Kidney epithelial cell (primary cell): ENCODE results near the gene NDUFS1. TPM values are rescaled to one million over a fixed set of nuclear protein-coding genes. Genes with fewer than 3 reads are reported as not detected.

Experiments used
- DNase-seq: peaks from one replicate; pipeline ENCODE4 v3.0.0-alpha.2; 2010; ENCODE audit warnings: low read depth
- H3K27me3 ChIP-seq: 2 replicates; pipeline ENCODE4 v1.6.0; 2011; ENCODE audit warnings: low read length; ENCODE audit not compliant: control insufficient read depth, insufficient read depth
- H3K36me3 ChIP-seq: 2 replicates; pipeline ENCODE4 v1.5.1; 2011; ENCODE audit warnings: low read length; ENCODE audit not compliant: control insufficient read depth, insufficient read depth
- H3K4me3 ChIP-seq: 2 replicates; pipeline ENCODE4 v1.5.1; 2011; ENCODE audit warnings: low read depth, mild to moderate bottlenecking, control low read depth, low read length
- total RNA-seq: library from RNA; depleted of rRNA; stranded (reverse); fragments of >200 nt; gene quantifications from 2 replicates; pipeline ENCODE4 v1.2.3, GENCODE V29; 2015
- TF ChIP-seq, protein P1 (sequence below): IDR thresholded peaks from 2 replicates; pipeline ENCODE4 v1.5.1; 2011; ENCODE audit warnings: mild to moderate bottlenecking, moderate library complexity, low read length, control low read depth, inconsistent platforms; ENCODE audit not compliant: insufficient read depth, poor library complexity, severe bottlenecking

Gene NDUFS1
- total RNA-seq, 1 donor from 2014 or later, result 107 TPM

DNA sequence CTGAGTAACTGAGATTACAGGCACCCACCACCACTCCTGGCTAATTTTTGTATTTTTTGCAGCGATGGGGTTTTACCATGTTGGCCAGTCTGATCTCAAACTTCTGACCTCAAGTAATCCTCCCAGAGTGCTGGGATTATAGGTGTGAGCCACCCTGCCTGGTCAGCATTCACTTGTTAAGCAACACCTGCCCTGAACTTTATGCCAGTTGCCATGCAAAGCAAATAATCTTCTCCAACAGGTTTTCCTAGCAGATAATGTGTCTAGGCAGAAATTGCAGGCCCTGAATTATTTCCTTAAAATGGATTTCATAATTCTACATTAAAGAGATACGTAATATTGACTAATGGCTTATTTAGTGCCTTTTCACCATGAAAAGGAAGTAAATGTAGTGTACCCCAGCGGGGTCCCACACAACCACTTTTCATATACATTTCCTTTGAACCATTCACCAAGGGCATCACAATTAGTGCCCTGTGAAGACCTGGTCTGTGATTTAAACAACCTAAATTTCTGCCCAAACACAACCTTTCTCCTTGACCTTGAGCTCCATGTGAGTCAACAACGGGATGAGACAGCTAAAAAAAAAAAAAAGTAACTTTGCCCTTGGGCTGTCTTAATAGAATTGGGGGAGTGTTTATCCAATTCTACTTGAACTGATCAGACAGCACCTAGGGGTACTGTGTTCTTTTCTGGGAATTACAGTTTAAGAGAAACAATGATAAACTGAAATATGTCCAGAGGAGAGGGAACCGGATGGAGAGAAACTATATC, 42.0 kb upstream of the NDUFS1 start:
- no peaks in the 10 kb centered on the region for H3K27me3 ChIP-seq
- H3K4me3 ChIP-seq, result no peak overlapping the region
- no peak for DNase-seq
- no peaks in the 10 kb centered on the region for H3K36me3 ChIP-seq
- TF ChIP-seq, protein P1, sequence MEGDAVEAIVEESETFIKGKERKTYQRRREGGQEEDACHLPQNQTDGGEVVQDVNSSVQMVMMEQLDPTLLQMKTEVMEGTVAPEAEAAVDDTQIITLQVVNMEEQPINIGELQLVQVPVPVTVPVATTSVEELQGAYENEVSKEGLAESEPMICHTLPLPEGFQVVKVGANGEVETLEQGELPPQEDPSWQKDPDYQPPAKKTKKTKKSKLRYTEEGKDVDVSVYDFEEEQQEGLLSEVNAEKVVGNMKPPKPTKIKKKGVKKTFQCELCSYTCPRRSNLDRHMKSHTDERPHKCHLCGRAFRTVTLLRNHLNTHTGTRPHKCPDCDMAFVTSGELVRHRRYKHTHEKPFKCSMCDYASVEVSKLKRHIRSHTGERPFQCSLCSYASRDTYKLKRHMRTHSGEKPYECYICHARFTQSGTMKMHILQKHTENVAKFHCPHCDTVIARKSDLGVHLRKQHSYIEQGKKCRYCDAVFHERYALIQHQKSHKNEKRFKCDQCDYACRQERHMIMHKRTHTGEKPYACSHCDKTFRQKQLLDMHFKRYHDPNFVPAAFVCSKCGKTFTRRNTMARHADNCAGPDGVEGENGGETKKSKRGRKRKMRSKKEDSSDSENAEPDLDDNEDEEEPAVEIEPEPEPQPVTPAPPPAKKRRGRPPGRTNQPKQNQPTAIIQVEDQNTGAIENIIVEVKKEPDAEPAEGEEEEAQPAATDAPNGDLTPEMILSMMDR, result no peak

DNA sequence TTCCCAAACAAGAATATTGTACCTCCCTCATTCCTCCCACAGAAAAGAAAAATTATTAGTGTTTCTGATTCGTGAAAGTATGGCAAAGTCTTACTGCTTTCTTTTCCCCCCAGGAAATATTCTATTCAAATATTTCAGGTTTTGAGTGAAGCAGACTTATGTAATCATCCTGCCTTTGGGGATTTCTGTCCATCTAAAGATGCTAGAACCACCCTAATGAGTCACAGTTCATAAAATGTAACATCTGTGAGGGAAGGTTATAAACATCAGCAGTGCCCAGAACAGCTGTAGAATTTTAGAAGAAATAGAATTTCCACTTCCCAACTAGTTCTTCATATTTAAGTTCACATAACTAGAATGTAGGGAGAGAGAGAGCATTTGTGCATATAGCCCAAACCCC, 39.4 kb upstream of the NDUFS1 start:
- Histone ChIP-seq H3K4me3 (no peak overlapping the region), H3K36me3 (no peaks in the 10 kb centered on the region), H3K27me3 (no peaks in the 10 kb centered on the region)
- no peak for DNase-seq
- TF ChIP-seq, protein P1, result no peak

DNA sequence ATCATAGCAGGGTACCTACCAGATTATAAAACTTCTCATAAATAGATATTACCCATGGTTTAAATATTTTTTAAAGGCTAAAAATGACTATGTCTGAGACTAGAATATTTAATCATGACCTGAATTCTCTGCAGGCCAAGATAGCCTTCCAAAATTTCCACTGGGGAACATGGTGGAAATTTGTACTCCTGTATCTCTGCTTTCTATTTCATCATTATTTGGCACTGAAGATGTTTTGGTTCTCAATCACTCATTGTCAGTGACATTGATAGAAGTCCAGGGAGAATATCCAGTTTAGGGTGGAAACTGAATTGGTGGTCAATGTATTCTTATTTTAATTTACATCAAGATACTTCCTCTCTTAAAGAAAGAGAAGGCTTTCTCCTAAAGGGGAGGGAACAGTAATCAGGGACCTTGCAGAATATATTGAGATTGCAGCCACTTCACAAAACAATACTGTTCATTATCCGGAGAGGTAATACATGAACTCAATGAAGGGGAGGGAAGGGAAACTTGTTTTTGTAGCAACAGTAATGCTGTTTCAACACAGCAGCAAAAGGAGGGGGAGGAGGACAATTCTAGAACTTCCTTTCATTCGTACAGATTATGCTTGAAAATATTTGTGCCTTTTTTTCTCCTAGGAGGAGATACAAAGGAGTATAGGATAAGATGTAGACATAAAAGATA, 34.6 kb upstream of the NDUFS1 start:
- TF ChIP-seq, protein P1, result no peak
- Histone ChIP-seq H3K4me3 (no peak overlapping the region), H3K36me3 (no peaks in the 10 kb centered on the region), H3K27me3 (no peaks in the 10 kb centered on the region)
- no peak for DNase-seq

DNA sequence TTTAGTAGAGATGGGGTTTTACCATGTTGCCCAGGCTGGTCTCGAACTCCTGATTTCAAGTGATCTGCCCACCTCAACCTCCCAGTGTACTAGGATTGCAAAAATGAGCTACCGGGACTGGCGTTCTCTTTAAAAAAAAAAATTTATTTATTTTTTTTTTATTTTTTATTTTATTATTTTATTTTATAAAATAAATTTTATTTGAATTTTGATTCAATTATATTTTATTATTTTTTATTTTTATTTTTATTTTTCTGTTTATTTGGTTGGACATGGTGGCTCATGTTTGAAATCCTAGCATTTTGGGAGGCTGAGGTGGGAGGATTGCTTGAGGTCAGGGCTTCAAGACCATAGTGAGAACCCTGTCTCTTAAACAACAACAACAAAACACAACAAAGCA, 32.9 kb upstream of the NDUFS1 start:
- no peaks in the 10 kb centered on the region for H3K27me3 ChIP-seq
- no peaks in the 10 kb centered on the region for H3K36me3 ChIP-seq
- H3K4me3 ChIP-seq, result no peak overlapping the region

DNA sequence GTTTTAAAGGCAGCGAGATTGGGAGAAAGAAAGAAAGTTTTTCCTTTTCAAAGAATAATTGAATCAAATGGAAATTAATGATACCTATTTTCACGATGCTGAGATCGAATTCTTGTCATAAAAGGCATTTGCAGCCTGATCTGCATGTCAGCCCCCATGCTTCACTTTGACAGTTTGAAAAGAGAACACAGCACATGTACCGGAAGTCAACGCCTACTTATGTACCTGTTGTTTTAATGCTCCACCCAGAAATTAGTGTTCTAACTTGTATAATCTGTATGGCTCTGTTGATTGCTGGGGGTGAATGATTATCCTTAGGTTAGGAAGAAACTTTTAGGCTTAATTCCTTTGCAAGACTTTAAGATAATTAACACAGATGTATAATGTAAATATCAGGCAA, 31.4 kb upstream of the NDUFS1 start:
- Histone ChIP-seq H3K27me3 (no peaks in the 10 kb centered on the region), H3K4me3 (no peak overlapping the region), H3K36me3 (no peaks in the 10 kb centered on the region)
- TF ChIP-seq, protein P1, result no peak
- no peak for DNase-seq

More for the DNA sequence above, 32.9 kb upstream of the NDUFS1 start:
- DNase-seq, result no peak
- TF ChIP-seq, protein P1, result no peak
